K562 (cell line): ENCODE measurements around the gene POR. TPM values are rescaled to one million over a fixed set of nuclear protein-coding genes. Genes with fewer than 3 reads are reported as not detected.

Source experiments
- microRNA-seq: library from miRNA; unstranded; fragments of <30 nt; microRNA quantifications from one replicate; pipeline ENCODE4, GENCODE V29; 2018; ENCODE audit warnings: borderline microRNAs expressed
- polyA plus RNA-seq, 8 experiments: library from polyadenylated mRNA; depleted of rRNA in 4 of 8; stranded (reverse) in 5 of 8; unstranded in 3 of 8; fragments of >200 nt; fragmentation: Nextera tagmentation in 2 of 8; fragmentation: Illumina TruSeq in 1 of 8; extraction: Ambion mirVana in 2 of 8; extraction: Trizol in 1 of 8; gene quantifications; 2 replicates each; pipeline versions ENCODE4 v1.2.1 to v1.2.3, GENCODE V29; 2011 to 2014; ENCODE audit warnings: inconsistent platforms in 1 of 8, missing spikeins in 1 of 8
- small RNA-seq: library from RNA; depleted of rRNA; stranded (forward); fragments of <200 nt; gene quantifications from one replicate; pipeline ENCODE3, GENCODE V24; 2014
- total RNA-seq, 7 experiments: library from RNA; depleted of rRNA in 6 of 7; stranded (reverse); fragments of >200 nt in 6 of 7; fragmentation: Illumina TruSeq in 2 of 7; extraction: Trizol in 2 of 7; gene quantifications; 2 replicates each; pipeline versions ENCODE4 v1.2.1 to v1.2.3, GENCODE V29; 2011 to 2021; ENCODE audit warnings: low replicate concordance in 1 of 7

POR gene
- total and polyA plus RNA-seq, 9 of the 15 experiments (the other 6 are each of a cell fraction or from before 2014, with no cell fraction given) = 4.7 to 142 (median 40.8) TPM

Small RNA genes within 50 kb of the gene (microRNA-seq; reads per million reads assigned to microRNA genes)
- not detected for gene MIR4651

Small RNA genes within 50 kb of the gene (small RNA-seq; reads per million reads assigned to genes)
- 1.6 reads per million, percentile 76 among the genes with 10 or more reads in this experiment for gene SNORA14A

Other genes with a start within 250 kb of the POR start
- 5.8 and 9.1 TPM in 2 replicates for gene HIP1, start 176.2 kb upstream of the POR start, total RNA-seq (2014; rRNA removed)
- gene HIP1, start 176.2 kb upstream of the POR start, total RNA-seq (2014; rRNA removed; fragmentation: Illumina TruSeq; extraction: Trizol) = 7.7 and 8.3 TPM in 2 replicates
- gene HIP1, start 176.2 kb upstream of the POR start, total RNA-seq (2015; rRNA removed; fragmentation: Illumina TruSeq; extraction: Trizol) = 9.5 and 10.4 TPM in 2 replicates
- gene HIP1, start 176.2 kb upstream of the POR start, total RNA-seq (2021) = 13.7 and 14.3 TPM in 2 replicates
- 8.5 and 12.3 TPM in 2 replicates for gene HIP1, start 176.2 kb upstream of the POR start, polyA plus RNA-seq (2011; rRNA removed)
- gene HIP1, start 176.2 kb upstream of the POR start, polyA plus RNA-seq (2014; fragmentation: Illumina TruSeq; extraction: Trizol) = 11.8 and 12.1 TPM in 2 replicates
- gene HIP1, start 176.2 kb upstream of the POR start, polyA plus RNA-seq (2014; fragmentation: Nextera tagmentation; extraction: Ambion mirVana) = 1 to 10 TPM; 2.4 to 2.6 TPM
- gene HIP1, start 176.2 kb upstream of the POR start, polyA plus RNA-seq (2014; rRNA removed) = 8.4 and 9.5 TPM in 2 replicates
- 3.0 and 9.1 TPM in 2 replicates for gene CCL26, start 142.9 kb upstream of the POR start, total RNA-seq (2014; rRNA removed)
- gene CCL26, start 142.9 kb upstream of the POR start, total RNA-seq (2014; rRNA removed; fragmentation: Illumina TruSeq; extraction: Trizol) = 5.9 and 8.9 TPM in 2 replicates
- 8.2 and 9.1 TPM in 2 replicates for gene CCL26, start 142.9 kb upstream of the POR start, total RNA-seq (2015; rRNA removed; fragmentation: Illumina TruSeq; extraction: Trizol)
- gene CCL26, start 142.9 kb upstream of the POR start, total RNA-seq (2021) = 8.1 and 8.4 TPM in 2 replicates
- gene CCL26, start 142.9 kb upstream of the POR start, polyA plus RNA-seq (2011; rRNA removed) = 1.3 and 2.3 TPM in 2 replicates
- gene CCL26, start 142.9 kb upstream of the POR start, polyA plus RNA-seq (2014; fragmentation: Illumina TruSeq; extraction: Trizol) = 5.5 and 7.2 TPM in 2 replicates
- gene CCL26, start 142.9 kb upstream of the POR start, polyA plus RNA-seq (2014; fragmentation: Nextera tagmentation; extraction: Ambion mirVana) = 10 to 100 TPM; 21.8 to 26.8 TPM
- gene CCL26, start 142.9 kb upstream of the POR start, polyA plus RNA-seq (2014; rRNA removed) = 4.9 and 7.1 TPM in 2 replicates
- 0.45 and 1.0 TPM in 2 replicates for gene CCL24, start 101.3 kb upstream of the POR start, total RNA-seq (2014; rRNA removed)
- gene CCL24, start 101.3 kb upstream of the POR start, total RNA-seq (2014; rRNA removed; fragmentation: Illumina TruSeq; extraction: Trizol) = 0.38 and 0.58 TPM in 2 replicates
- gene CCL24, start 101.3 kb upstream of the POR start, total RNA-seq (2015; rRNA removed; fragmentation: Illumina TruSeq; extraction: Trizol) = 1.8 TPM in 2 replicates
- gene CCL24, start 101.3 kb upstream of the POR start, total RNA-seq (2021) = 0.45 and 0.80 TPM in 2 replicates
- 1.1 and 3.6 TPM in 2 replicates for gene CCL24, start 101.3 kb upstream of the POR start, polyA plus RNA-seq (2011; rRNA removed)
- 1.0 TPM in 2 replicates for gene CCL24, start 101.3 kb upstream of the POR start, polyA plus RNA-seq (2014; fragmentation: Illumina TruSeq; extraction: Trizol)
- under 1 TPM in 1 of 2 experiments, not detected in 1; 0.85 TPM for gene CCL24, start 101.3 kb upstream of the POR start, polyA plus RNA-seq (2014; fragmentation: Nextera tagmentation; extraction: Ambion mirVana)
- 0.77 and 1.3 TPM in 2 replicates for gene CCL24, start 101.3 kb upstream of the POR start, polyA plus RNA-seq (2014; rRNA removed)
- 22.3 and 29.1 TPM in 2 replicates for gene RHBDD2, start 36.1 kb upstream of the POR start, total RNA-seq (2014; rRNA removed)
- gene RHBDD2, start 36.1 kb upstream of the POR start, total RNA-seq (2014; rRNA removed; fragmentation: Illumina TruSeq; extraction: Trizol) = 11.0 and 11.8 TPM in 2 replicates
- gene RHBDD2, start 36.1 kb upstream of the POR start, total RNA-seq (2015; rRNA removed; fragmentation: Illumina TruSeq; extraction: Trizol) = 14.5 and 14.9 TPM in 2 replicates
- gene RHBDD2, start 36.1 kb upstream of the POR start, total RNA-seq (2021) = 33.6 and 36.7 TPM in 2 replicates
- 17.9 and 33.4 TPM in 2 replicates for gene RHBDD2, start 36.1 kb upstream of the POR start, polyA plus RNA-seq (2011; rRNA removed)
- gene RHBDD2, start 36.1 kb upstream of the POR start, polyA plus RNA-seq (2014; fragmentation: Illumina TruSeq; extraction: Trizol) = 23.8 and 45.5 TPM in 2 replicates
- gene RHBDD2, start 36.1 kb upstream of the POR start, polyA plus RNA-seq (2014; fragmentation: Nextera tagmentation; extraction: Ambion mirVana) = 1 to 10 TPM; 3.3 to 5.4 TPM
- 20.1 and 20.9 TPM in 2 replicates for gene RHBDD2, start 36.1 kb upstream of the POR start, polyA plus RNA-seq (2014; rRNA removed)
- 22.4 and 22.9 TPM in 2 replicates for gene TMEM120A, start 79.4 kb downstream of the POR start, total RNA-seq (2014; rRNA removed)
- 19.5 and 19.6 TPM in 2 replicates for gene TMEM120A, start 79.4 kb downstream of the POR start, total RNA-seq (2014; rRNA removed; fragmentation: Illumina TruSeq; extraction: Trizol)
- 13.6 and 17.4 TPM in 2 replicates for gene TMEM120A, start 79.4 kb downstream of the POR start, total RNA-seq (2015; rRNA removed; fragmentation: Illumina TruSeq; extraction: Trizol)
- gene TMEM120A, start 79.4 kb downstream of the POR start, total RNA-seq (2021) = 33.8 and 36.4 TPM in 2 replicates
- 90.2 and 90.5 TPM in 2 replicates for gene TMEM120A, start 79.4 kb downstream of the POR start, polyA plus RNA-seq (2011; rRNA removed)
- 32.1 and 39.5 TPM in 2 replicates for gene TMEM120A, start 79.4 kb downstream of the POR start, polyA plus RNA-seq (2014; fragmentation: Illumina TruSeq; extraction: Trizol)
- gene TMEM120A, start 79.4 kb downstream of the POR start, polyA plus RNA-seq (2014; fragmentation: Nextera tagmentation; extraction: Ambion mirVana) = 1 to 10 TPM; 2.3 to 8.3 TPM
- gene TMEM120A, start 79.4 kb downstream of the POR start, polyA plus RNA-seq (2014; rRNA removed) = 33.5 and 43.5 TPM in 2 replicates
- gene STYXL1, start 132.8 kb downstream of the POR start, total RNA-seq (2014; rRNA removed) = 43.2 and 60.0 TPM in 2 replicates
- 57.2 and 59.2 TPM in 2 replicates for gene STYXL1, start 132.8 kb downstream of the POR start, total RNA-seq (2014; rRNA removed; fragmentation: Illumina TruSeq; extraction: Trizol)
- 44.8 and 54.9 TPM in 2 replicates for gene STYXL1, start 132.8 kb downstream of the POR start, total RNA-seq (2015; rRNA removed; fragmentation: Illumina TruSeq; extraction: Trizol)
- gene STYXL1, start 132.8 kb downstream of the POR start, total RNA-seq (2021) = 44.3 and 50.0 TPM in 2 replicates
- gene STYXL1, start 132.8 kb downstream of the POR start, polyA plus RNA-seq (2011; rRNA removed) = 56.6 and 97.2 TPM in 2 replicates
- 72.2 and 82.7 TPM in 2 replicates for gene STYXL1, start 132.8 kb downstream of the POR start, polyA plus RNA-seq (2014; fragmentation: Illumina TruSeq; extraction: Trizol)
- 10 to 100 TPM; 36.5 to 49.7 TPM for gene STYXL1, start 132.8 kb downstream of the POR start, polyA plus RNA-seq (2014; fragmentation: Nextera tagmentation; extraction: Ambion mirVana)
- 49.9 and 67.4 TPM in 2 replicates for gene STYXL1, start 132.8 kb downstream of the POR start, polyA plus RNA-seq (2014; rRNA removed)
- gene MDH2, start 133.0 kb downstream of the POR start, total RNA-seq (2014; rRNA removed) = 300 and 442 TPM in 2 replicates
- 153 and 164 TPM in 2 replicates for gene MDH2, start 133.0 kb downstream of the POR start, total RNA-seq (2014; rRNA removed; fragmentation: Illumina TruSeq; extraction: Trizol)
- gene MDH2, start 133.0 kb downstream of the POR start, total RNA-seq (2015; rRNA removed; fragmentation: Illumina TruSeq; extraction: Trizol) = 216 and 230 TPM in 2 replicates
- 671 and 701 TPM in 2 replicates for gene MDH2, start 133.0 kb downstream of the POR start, total RNA-seq (2021)
- gene MDH2, start 133.0 kb downstream of the POR start, polyA plus RNA-seq (2011; rRNA removed) = 106 and 358 TPM in 2 replicates
- 509 and 570 TPM in 2 replicates for gene MDH2, start 133.0 kb downstream of the POR start, polyA plus RNA-seq (2014; fragmentation: Illumina TruSeq; extraction: Trizol)
- 100 to 1,000 TPM; 242 to 411 TPM for gene MDH2, start 133.0 kb downstream of the POR start, polyA plus RNA-seq (2014; fragmentation: Nextera tagmentation; extraction: Ambion mirVana)
- 211 and 216 TPM in 2 replicates for gene MDH2, start 133.0 kb downstream of the POR start, polyA plus RNA-seq (2014; rRNA removed)